Measurements from ENCODE around the gene COMMD4. TPM values are rescaled to one million over a fixed set of nuclear protein-coding genes. Genes with fewer than 3 reads are reported as not detected.
"Not testable (repeated sequence)": the region's sequence is repeated elsewhere in the genome, so short reads cannot be mapped to it uniquely, and the experiment has no call there.

The COMMD4 gene
- total RNA-seq, 1 donor from 2014 or later = 41.3 TPM

DNA sequence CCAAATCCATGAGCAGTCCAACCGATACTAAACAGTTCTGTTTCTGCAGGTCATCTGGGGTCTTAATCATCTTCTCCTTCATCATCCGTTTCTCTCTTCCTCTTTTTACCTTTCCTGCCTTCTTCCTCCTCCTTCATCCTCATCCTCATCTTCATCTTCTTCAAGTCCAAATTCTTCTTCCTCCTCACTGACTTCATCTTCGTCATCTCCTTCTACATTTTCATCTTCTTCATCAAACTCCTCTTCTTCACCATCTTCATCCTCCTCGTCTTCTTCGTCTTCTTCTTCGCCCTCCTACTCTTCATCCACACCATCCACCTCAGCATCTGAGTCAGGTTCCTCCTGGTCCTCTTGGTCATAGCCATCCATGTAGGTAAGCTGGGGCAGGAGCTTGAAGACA lies 14.2 kb upstream of the COMMD4 start:
- H3K4me3 ChIP-seq (ENCODE audit: low read depth, low read length) = no peak overlapping the region
- H3K27me3 ChIP-seq (ENCODE audit: control insufficient read depth, insufficient read depth, low read length) = no peaks in the 10 kb centered on the region
- FAIRE-seq = no peak
- DNase-seq (ENCODE audit: low read depth) = no peak
- H3K36me3 ChIP-seq (ENCODE audit: control insufficient read depth, insufficient read depth, low read length) = no peaks in the 10 kb centered on the region
- TF ChIP-seq, protein P1, sequence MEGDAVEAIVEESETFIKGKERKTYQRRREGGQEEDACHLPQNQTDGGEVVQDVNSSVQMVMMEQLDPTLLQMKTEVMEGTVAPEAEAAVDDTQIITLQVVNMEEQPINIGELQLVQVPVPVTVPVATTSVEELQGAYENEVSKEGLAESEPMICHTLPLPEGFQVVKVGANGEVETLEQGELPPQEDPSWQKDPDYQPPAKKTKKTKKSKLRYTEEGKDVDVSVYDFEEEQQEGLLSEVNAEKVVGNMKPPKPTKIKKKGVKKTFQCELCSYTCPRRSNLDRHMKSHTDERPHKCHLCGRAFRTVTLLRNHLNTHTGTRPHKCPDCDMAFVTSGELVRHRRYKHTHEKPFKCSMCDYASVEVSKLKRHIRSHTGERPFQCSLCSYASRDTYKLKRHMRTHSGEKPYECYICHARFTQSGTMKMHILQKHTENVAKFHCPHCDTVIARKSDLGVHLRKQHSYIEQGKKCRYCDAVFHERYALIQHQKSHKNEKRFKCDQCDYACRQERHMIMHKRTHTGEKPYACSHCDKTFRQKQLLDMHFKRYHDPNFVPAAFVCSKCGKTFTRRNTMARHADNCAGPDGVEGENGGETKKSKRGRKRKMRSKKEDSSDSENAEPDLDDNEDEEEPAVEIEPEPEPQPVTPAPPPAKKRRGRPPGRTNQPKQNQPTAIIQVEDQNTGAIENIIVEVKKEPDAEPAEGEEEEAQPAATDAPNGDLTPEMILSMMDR (IDR thresholded peaks at IDR 0.05; ENCODE audit: insufficient read depth, low read length, severe bottlenecking) = no peak

DNA sequence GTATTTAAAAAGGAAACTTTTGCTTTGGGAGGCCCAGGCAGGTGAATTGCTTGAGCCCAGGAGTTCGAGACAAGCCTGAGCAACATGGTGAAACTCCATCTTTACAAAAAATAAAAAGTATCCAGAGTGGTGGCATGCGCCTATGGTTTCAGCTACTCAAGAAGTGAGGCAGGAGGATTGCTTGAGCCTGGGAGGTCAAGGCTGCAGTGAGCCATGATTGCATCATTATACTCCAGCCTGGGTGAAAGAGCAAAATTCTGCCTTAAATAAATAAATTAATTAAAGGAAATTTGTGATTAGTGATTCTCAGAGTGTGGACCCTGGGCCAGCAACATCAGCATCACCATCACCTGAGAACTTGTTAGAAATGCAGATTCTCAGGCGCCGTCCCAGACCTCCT lies 9.9 kb upstream of the COMMD4 start:
- FAIRE-seq = no peak
- TF ChIP-seq, protein P1 (IDR thresholded peaks at IDR 0.05; ENCODE audit: insufficient read depth, low read length, severe bottlenecking) = no peak
- H3K4me3 ChIP-seq (ENCODE audit: low read depth, low read length) = no peak overlapping the region

DNA sequence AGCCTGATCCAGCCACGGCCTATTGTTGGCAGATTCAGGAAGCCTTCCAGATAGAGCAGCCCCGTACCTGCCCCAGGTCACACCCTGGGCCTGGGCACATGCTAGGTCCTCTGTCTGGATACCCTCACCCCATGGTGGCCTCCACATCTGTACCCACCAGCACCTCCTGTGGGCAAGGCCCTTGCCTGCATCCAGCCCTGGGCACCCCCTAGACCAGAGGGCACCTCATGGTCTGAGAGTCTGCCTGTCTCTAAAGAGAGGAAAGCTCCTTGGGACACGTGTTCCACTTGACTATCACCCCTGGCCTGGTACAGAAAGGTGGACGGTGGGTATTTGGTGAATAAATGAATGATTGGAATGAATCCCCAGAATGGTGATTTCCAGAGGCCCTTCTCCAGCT lies 8.9 kb upstream of the COMMD4 start:
- TF ChIP-seq, protein P1 (IDR thresholded peaks at IDR 0.05; ENCODE audit: insufficient read depth, low read length, severe bottlenecking) = no peak
- DNase-seq (ENCODE audit: low read depth) = no peak
- Histone ChIP-seq H3K4me3 (ENCODE audit: low read depth, low read length) (no peak overlapping the region), H3K27me3 (ENCODE audit: control insufficient read depth, insufficient read depth, low read length) (no peaks in the 10 kb centered on the region), H3K36me3 (ENCODE audit: control insufficient read depth, insufficient read depth, low read length) (no peaks in the 10 kb centered on the region)
- no peak for FAIRE-seq

More for the DNA sequence above, 9.9 kb upstream of the COMMD4 start:
- no peak for DNase-seq (ENCODE audit: low read depth)
- H3K27me3 ChIP-seq (ENCODE audit: control insufficient read depth, insufficient read depth, low read length) = no peaks in the 10 kb centered on the region
- no peaks in the 10 kb centered on the region for H3K36me3 ChIP-seq (ENCODE audit: control insufficient read depth, insufficient read depth, low read length)

DNA sequence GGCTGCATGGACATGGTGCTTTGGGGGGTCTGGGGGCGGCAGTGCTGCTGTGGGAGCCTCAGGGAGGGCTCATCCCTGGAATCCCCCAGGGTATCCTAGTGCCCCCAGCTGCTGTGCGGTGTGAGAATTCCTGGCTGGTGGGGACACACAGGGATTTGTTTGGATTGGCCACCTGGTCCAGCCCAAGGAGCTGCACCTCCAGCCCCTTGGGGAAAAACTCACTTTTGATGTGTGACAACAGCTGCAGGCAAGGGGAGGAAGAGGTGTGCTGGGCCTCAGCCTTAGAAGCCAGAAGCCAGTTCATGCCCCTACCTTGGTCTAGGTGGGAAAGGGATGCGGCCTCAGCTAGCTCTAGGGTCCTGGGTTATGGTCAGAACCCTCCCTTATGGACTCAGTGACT lies 8.4 kb upstream of the COMMD4 start:
- FAIRE-seq = no peak
- H3K27me3 ChIP-seq (ENCODE audit: control insufficient read depth, insufficient read depth, low read length) = no peaks in the 10 kb centered on the region
- DNase-seq (ENCODE audit: low read depth) = no peak
- TF ChIP-seq, protein P1 (IDR thresholded peaks at IDR 0.05; ENCODE audit: insufficient read depth, low read length, severe bottlenecking) = no peak
- H3K4me3 ChIP-seq (ENCODE audit: low read depth, low read length) = no peak overlapping the region
- no peaks in the 10 kb centered on the region for H3K36me3 ChIP-seq (ENCODE audit: control insufficient read depth, insufficient read depth, low read length)

DNA sequence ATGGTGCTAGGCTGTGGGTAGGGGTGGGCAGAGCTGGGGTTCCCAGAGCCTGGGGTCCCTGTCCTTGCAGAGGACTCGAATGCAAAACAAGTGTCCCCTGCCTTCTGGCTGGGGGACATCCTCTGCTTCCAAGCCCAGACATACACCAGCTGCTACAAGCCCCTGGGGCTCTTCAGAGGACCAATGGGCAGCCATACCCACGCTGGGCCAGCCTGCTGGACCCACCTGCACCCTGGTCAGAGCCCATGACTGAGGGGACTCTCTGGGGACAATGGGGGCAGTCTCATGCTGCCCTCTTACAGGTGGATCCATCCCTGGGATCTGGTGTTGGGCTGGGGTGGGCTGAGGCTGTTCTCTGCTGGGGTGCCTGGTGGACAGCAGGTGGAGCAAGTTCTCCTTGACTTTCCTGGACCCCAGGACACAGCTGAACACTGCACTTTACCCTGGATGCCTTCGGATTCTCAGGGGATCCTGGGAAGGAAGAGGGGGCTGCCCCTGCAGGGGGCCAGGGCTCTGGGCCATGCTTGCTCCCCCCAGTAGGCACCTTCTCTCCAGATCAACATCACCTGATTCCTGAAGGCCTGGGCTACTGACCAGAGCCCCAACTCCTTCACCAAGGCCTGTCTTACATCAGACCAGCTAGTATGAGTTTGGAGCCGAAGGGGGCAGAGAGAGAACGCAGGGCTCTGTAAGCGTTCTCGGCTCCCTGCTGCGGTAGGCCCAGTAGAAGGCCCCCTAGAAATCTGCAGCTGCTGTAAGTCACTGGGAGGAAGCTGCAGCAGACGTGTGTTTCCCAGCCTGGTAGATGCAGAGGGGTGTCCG lies 7.2 kb upstream of the COMMD4 start:
- no peaks in the 10 kb centered on the region for H3K27me3 ChIP-seq (ENCODE audit: control insufficient read depth, insufficient read depth, low read length)
- DNase-seq (ENCODE audit: low read depth) = no peak
- no peak for FAIRE-seq
- no peak overlapping the region for H3K4me3 ChIP-seq (ENCODE audit: low read depth, low read length)
- no peaks in the 10 kb centered on the region for H3K36me3 ChIP-seq (ENCODE audit: control insufficient read depth, insufficient read depth, low read length)
- TF ChIP-seq, protein P1 (IDR thresholded peaks at IDR 0.05; ENCODE audit: insufficient read depth, low read length, severe bottlenecking) = no peak

DNA sequence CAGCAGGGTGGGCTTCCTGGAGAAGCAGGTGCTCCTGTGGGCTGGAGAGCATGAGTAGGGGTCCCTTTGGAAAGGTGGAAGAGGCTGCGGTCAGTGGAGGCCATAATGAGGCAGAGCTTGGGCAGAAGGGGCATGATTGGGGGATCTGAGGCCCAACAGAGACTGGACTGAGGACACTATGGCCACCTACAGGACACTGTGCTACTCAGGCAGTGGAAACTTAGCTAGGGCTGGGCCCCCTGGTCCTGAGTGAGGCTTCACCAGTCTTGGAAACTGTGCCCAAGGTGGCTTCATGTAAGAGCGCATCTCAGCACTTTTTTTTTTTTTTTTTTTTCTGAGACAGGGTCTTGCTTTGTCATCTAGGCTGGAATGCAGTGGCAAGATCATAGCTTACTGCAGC lies 6.3 kb upstream of the COMMD4 start:
- no peak for FAIRE-seq
- TF ChIP-seq, protein P1 (IDR thresholded peaks at IDR 0.05; ENCODE audit: insufficient read depth, low read length, severe bottlenecking) = no peak
- Histone ChIP-seq H3K4me3 (ENCODE audit: low read depth, low read length) (no peak overlapping the region), H3K36me3 (ENCODE audit: control insufficient read depth, insufficient read depth, low read length) (no peaks in the 10 kb centered on the region), H3K27me3 (ENCODE audit: control insufficient read depth, insufficient read depth, low read length) (no peaks in the 10 kb centered on the region)
- no peak for DNase-seq (ENCODE audit: low read depth)

DNA sequence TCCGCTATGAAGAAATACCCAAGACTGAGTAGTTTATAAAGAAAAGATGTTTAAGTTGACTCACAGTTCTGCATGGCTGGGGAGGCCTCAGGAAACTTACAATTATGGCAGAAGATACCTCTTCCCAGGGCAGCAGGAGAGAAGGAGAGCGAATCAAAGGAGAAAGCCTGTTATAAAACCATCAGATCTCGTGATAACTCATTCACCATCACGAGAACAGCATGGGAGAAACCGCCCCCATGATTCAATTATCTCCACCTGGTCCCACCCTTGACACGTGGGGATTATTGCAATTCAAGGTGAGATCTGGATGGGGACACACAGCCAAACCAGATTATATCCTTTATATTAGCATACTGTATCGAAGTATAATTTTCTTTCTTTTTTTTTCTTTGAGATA lies 3.8 kb upstream of the COMMD4 start:
- not testable (repeated sequence) for H3K4me3 ChIP-seq (ENCODE audit: low read depth, low read length); FAIRE-seq; H3K27me3 ChIP-seq (ENCODE audit: control insufficient read depth, insufficient read depth, low read length); DNase-seq (ENCODE audit: low read depth); H3K36me3 ChIP-seq (ENCODE audit: control insufficient read depth, insufficient read depth, low read length)

DNA sequence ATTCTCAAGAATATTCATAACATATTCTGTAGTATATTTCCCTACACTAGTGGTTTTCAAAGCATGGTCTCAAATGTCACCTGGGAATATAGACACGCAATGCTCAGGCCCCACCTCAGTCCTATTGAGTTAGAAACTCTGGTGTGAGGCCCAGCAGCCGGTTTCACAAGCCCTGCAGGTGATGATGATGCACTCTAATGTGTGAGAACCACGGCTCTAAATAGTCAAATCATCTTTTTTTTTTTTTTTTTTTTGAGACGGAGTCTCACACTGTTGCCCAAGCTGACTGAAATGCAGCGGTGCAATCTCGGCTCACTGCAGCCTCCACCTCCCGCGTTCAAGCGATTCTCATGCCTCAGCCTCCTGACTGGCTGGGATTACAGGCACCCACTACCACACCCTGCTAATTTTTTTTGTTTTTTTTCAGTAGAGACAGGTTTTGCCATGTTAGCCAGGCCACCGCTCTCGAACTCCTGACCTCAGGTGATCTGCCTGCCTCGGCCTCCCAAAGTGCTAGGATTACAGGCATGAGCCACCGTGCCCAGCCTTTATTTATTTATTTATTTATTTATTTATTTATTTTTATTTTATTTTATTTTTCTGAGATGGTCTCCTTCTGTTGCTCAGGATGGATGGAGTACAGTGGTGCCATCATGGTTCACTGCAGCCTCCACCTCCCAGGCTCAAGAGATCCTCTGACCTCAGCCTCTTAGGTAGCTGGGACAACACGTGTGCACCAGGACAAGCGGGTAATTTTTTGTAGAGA lies 2.0 kb upstream of the COMMD4 start:
- DNase-seq (ENCODE audit: low read depth); H3K36me3 ChIP-seq (ENCODE audit: control insufficient read depth, insufficient read depth, low read length); H3K27me3 ChIP-seq (ENCODE audit: control insufficient read depth, insufficient read depth, low read length); FAIRE-seq; H3K4me3 ChIP-seq (ENCODE audit: low read depth, low read length): not testable (repeated sequence)

Data from bronchial epithelial cell (primary cell).